CD4-positive, alpha-beta T cell treated with Interleukin-2 at 100 ng/mL for 4 hours (primary cell): ENCODE data around the gene CHD5.

ENCODE experiments used
- DNase-seq: peaks from one replicate; pipeline ENCODE4 v3.0.0-alpha.2; 2020; ENCODE audit warnings: low spot score

Gene CHD5

GRCh38 chr1:6111991-6112689 is 68.0 kb downstream of the CHD5 start:
- no peak for DNase-seq

GRCh38 chr1:6111571-6111970 is 68.5 kb downstream of the CHD5 start:
- no peak for DNase-seq

- DNase-seq, result no peak
Observed at GRCh38 chr1:6110326-6110725, 69.8 kb downstream of the CHD5 start.

GRCh38 chr1:6109688-6110087 is 70.4 kb downstream of the CHD5 start:
- DNase-seq, result no peak

GRCh38 chr1:6108937-6109614 is 71.0 kb downstream of the CHD5 start:
- DNase-seq, result peak; percentile 27

- DNase-seq, result no peak
Observed at GRCh38 chr1:6108476-6108875, 71.6 kb downstream of the CHD5 start.

GRCh38 chr1:6107409-6108356 is 72.4 kb downstream of the CHD5 start:
- no peak for DNase-seq

GRCh38 chr1:6106977-6107376 is 73.1 kb downstream of the CHD5 start:
- no peak for DNase-seq

GRCh38 chr1:6106321-6106731 is 73.8 kb downstream of the CHD5 start:
- DNase-seq, result no peak

- no peak for DNase-seq
Observed at GRCh38 chr1:6105763-6106162, 74.4 kb downstream of the CHD5 start.

- no peak for DNase-seq
Observed at GRCh38 chr1:6105218-6105679, 74.9 kb downstream of the CHD5 start.

- DNase-seq, result no peak
Observed at GRCh38 chr1:6104631-6105030, 75.5 kb downstream of the CHD5 start.

- DNase-seq, result no peak
Observed at GRCh38 chr1:6103854-6104530, 76.1 kb downstream of the CHD5 start.

GRCh38 chr1:6103111-6103853 is 76.8 kb downstream of the CHD5 start:
- no peak for DNase-seq

GRCh38 chr1:6102532-6102845 is 77.6 kb downstream of the CHD5 start:
- no peak for DNase-seq

GRCh38 chr1:6101826-6102531 is 78.1 kb downstream of the CHD5 start:
- no peak for DNase-seq

- DNase-seq, result no peak
Observed at GRCh38 chr1:6100861-6101783, 79.0 kb downstream of the CHD5 start.

GRCh38 chr1:6099787-6100765 is 80.0 kb downstream of the CHD5 start:
- DNase-seq, result no peak
